Loucy (cell line): ENCODE results near the gene SRRM4.

Experiments used
- H2AFZ ChIP-seq: fragments of 200-600 bp; sonication (generic); 2 replicates; pipeline ENCODE4 v1.6.0; 2016; ENCODE audit warnings: antibody characterized with exemption, mild to moderate bottlenecking, low read length, moderate library complexity
- H3F3A ChIP-seq: fragments of 200-600 bp; 2 replicates; pipeline ENCODE4 v1.6.0; 2016; ENCODE audit warnings: antibody characterized with exemption, low read depth, mild to moderate bottlenecking
- H3K27me3 ChIP-seq: fragments of 200-600 bp; sonication (generic); 2 replicates; pipeline ENCODE4 v1.6.1; 2014; ENCODE audit warnings: low read length, mild to moderate bottlenecking; ENCODE audit not compliant: insufficient read depth, poor library complexity, severe bottlenecking
- H3K36me3 ChIP-seq: fragments of 200-600 bp; sonication (generic); 2 replicates; pipeline ENCODE4 v1.6.1; 2016; ENCODE audit warnings: low read length; ENCODE audit not compliant: insufficient read depth
- H3K4me1 ChIP-seq: fragments of 200-600 bp; sonication (generic); 2 replicates; pipeline ENCODE4 v1.5.1; 2014; ENCODE audit warnings: low read length, mild to moderate bottlenecking; ENCODE audit not compliant: insufficient read depth, poor library complexity, severe bottlenecking
- H3K4me2 ChIP-seq: fragments of 200-600 bp; sonication (generic); 2 replicates; pipeline ENCODE4 v1.6.0; 2014; ENCODE audit warnings: antibody characterized with exemption, low read length, low read depth, mild to moderate bottlenecking; ENCODE audit not compliant: poor library complexity, severe bottlenecking
- H3K4me3 ChIP-seq: fragments of 200-600 bp; sonication (generic); 2 replicates; pipeline ENCODE4 v1.5.1; 2014; ENCODE audit warnings: low read length, mild to moderate bottlenecking, mixed read lengths; ENCODE audit not compliant: poor library complexity, severe bottlenecking
- H3K79me2 ChIP-seq: fragments of 200-600 bp; sonication (generic); 2 replicates; pipeline ENCODE4 v1.6.1; 2014; ENCODE audit warnings: low read length; ENCODE audit not compliant: insufficient read depth
- H3K9ac ChIP-seq: fragments of 200-600 bp; sonication (generic); 2 replicates; pipeline ENCODE4 v1.6.0; 2014; ENCODE audit warnings: mild to moderate bottlenecking, low read depth, low read length, moderate library complexity; ENCODE audit not compliant: poor library complexity, severe bottlenecking
- H3K9me2 ChIP-seq: fragments of 200-600 bp; sonication (generic); replicated peaks from 2 replicates; pipeline ENCODE4 v1.6.1; 2016; ENCODE audit warnings: low read depth, low read length, mixed read lengths
- H3K9me3 ChIP-seq: fragments of 200-600 bp; sonication (generic); 2 replicates; pipeline ENCODE4 v1.6.1; 2014; ENCODE audit warnings: mild to moderate bottlenecking, antibody characterized with exemption, low read length, low read depth; ENCODE audit not compliant: insufficient read depth
- H4K20me1 ChIP-seq: fragments of 200-600 bp; sonication (generic); 2 replicates; pipeline ENCODE4 v1.6.0; 2014; ENCODE audit warnings: antibody characterized with exemption, low read length, mild to moderate bottlenecking; ENCODE audit not compliant: insufficient read depth, poor library complexity, severe bottlenecking
- CTCF ChIP-seq: fragments of 200-600 bp; sonication (generic); conservative IDR thresholded peaks from 2 replicates; pipeline ENCODE4 v1.5.1; 2014; ENCODE audit warnings: mild to moderate bottlenecking, antibody characterized with exemption, low read length
- EZH2phosphoT487 ChIP-seq: fragments of 200-600 bp; IDR thresholded peaks from 2 replicates; pipeline ENCODE4 v1.6.1; 2018; ENCODE audit warnings: antibody characterized with exemption, mild to moderate bottlenecking, moderate library complexity, borderline replicate concordance

The SRRM4 gene

GRCh38 chr12:119008691-119009221 is 27.4 kb downstream of the SRRM4 start:
- no peaks in the 10 kb centered on the region for H3K36me3 ChIP-seq
- no peak overlapping the region for H2AFZ ChIP-seq
- H3F3A ChIP-seq = no peaks in the 10 kb centered on the region
- H3K4me3 ChIP-seq = no peak overlapping the region
- no peaks in the 10 kb centered on the region for H3K9me3 ChIP-seq
- H4K20me1 ChIP-seq = no peaks in the 10 kb centered on the region
- no peak for TF ChIP-seq CTCF
- TF ChIP-seq EZH2phosphoT487 = no peak
- H3K79me2 ChIP-seq = no peaks in the 10 kb centered on the region
- no peak overlapping the region for H3K9ac ChIP-seq
- H3K9me2 ChIP-seq = no peaks in the 10 kb centered on the region
- H3K4me1 ChIP-seq = no peaks in the 10 kb centered on the region
- H3K4me2 ChIP-seq = no peak overlapping the region
- H3K27me3 ChIP-seq = no peaks in the 10 kb centered on the region

GRCh38 chr12:119011231-119011630 is 29.9 kb downstream of the SRRM4 start:
- Histone ChIP-seq H3K9me3 (no peaks in the 10 kb centered on the region; the same call in 1 of the 2 replicates), H3K9ac (no peak overlapping the region), H3K4me3 (no peak overlapping the region), H3K27me3 (no peaks in the 10 kb centered on the region), H3K4me1 (no peaks in the 10 kb centered on the region), H3K36me3 (no peaks in the 10 kb centered on the region), H2AFZ (no peak overlapping the region), H3K4me2 (no peak overlapping the region), H3K79me2 (no peaks in the 10 kb centered on the region), H3K9me2 (no peaks in the 10 kb centered on the region), H3F3A (no peaks in the 10 kb centered on the region), H4K20me1 (no peaks in the 10 kb centered on the region)
- TF ChIP-seq EZH2phosphoT487 (no peak), CTCF (no peak)

GRCh38 chr12:119012179-119012578 is 30.8 kb downstream of the SRRM4 start:
- Histone ChIP-seq H3K9me3 (no peaks in the 10 kb centered on the region; the same call in 1 of the 2 replicates), H3K79me2 (no peaks in the 10 kb centered on the region), H2AFZ (no peak overlapping the region), H4K20me1 (no peaks in the 10 kb centered on the region), H3K36me3 (no peaks in the 10 kb centered on the region), H3K4me3 (no peak overlapping the region), H3F3A (no peaks in the 10 kb centered on the region), H3K4me1 (no peaks in the 10 kb centered on the region), H3K27me3 (no peaks in the 10 kb centered on the region), H3K4me2 (no peak overlapping the region), H3K9me2 (no peaks in the 10 kb centered on the region), H3K9ac (no peak overlapping the region)
- TF ChIP-seq CTCF (no peak), EZH2phosphoT487 (no peak)
